Vagina (tissue), 2 donors: ENCODE results near the gene SELENOV. TPM values are rescaled to one million over a fixed set of nuclear protein-coding genes. Genes with fewer than 3 reads are reported as not detected.

Source experiments
- DNase-seq, 2 donors: peaks; one replicate each; pipeline ENCODE4 v3.0.0-alpha.2; 2017; ENCODE audit errors: extremely low spot score in 2 of 2
- H3K27ac ChIP-seq: fragments of 200-600 bp; sonication (generic); one replicate; pipeline ENCODE4 v1.5.1; 2019
- H3K27me3 ChIP-seq: fragments of 200-600 bp; sonication (generic); one replicate; pipeline ENCODE4 v1.5.1; 2019
- H3K36me3 ChIP-seq, 2 donors: fragments of 200-600 bp; sonication (generic); one replicate each; pipeline ENCODE4 v1.5.1; 2017 to 2019
- H3K4me1 ChIP-seq: fragments of 200-600 bp; sonication (generic); one replicate; pipeline ENCODE4 v1.5.1; 2019
- H3K4me3 ChIP-seq, 2 donors: fragments of 200-600 bp; sonication (generic); 1 replicate in 1 of 2; 2 replicates in 1 of 2; pipeline ENCODE4 v1.5.1; 2016 to 2019
- H3K9me3 ChIP-seq: fragments of 200-600 bp; sonication (generic); one replicate; pipeline ENCODE4 v1.5.1; 2019
- CTCF ChIP-seq, 3 experiments: fragments of 450-650 bp in 2 of 3; fragments of 200-600 bp in 1 of 3; sonication (generic) in 1 of 3; IDR thresholded peaks; one replicate each; pipeline ENCODE4 v1.5.1; 2017 to 2019; ENCODE audit warnings: antibody characterized with exemption in 3 of 3, mild to moderate bottlenecking in 2 of 3, moderate library complexity in 2 of 3
- POLR2A ChIP-seq, 2 donors: fragments of 450-650 bp; IDR thresholded peaks; one replicate each; pipeline ENCODE4 v1.6.1; 2017; ENCODE audit warnings: antibody characterized with exemption in 2 of 2, mild to moderate bottlenecking in 2 of 2, moderate library complexity in 2 of 2
- POLR2AphosphoS5 ChIP-seq, 2 donors: sonication (generic); formaldehyde crosslinking; IDR thresholded peaks; one replicate each; pipeline ENCODE4 v1.9.0; 2017; ENCODE audit warnings: antibody characterized with exemption in 2 of 2, mild to moderate bottlenecking in 2 of 2, low read depth in 1 of 2; ENCODE audit not compliant: insufficient read depth in 1 of 2
- intact Hi-C: fragments of 100-400 bp; cut with DNase I; formaldehyde crosslinking; loops from one replicate; pipeline ENCODE4 v1.15.1; 2023
- total RNA-seq: library from RNA; depleted of rRNA; stranded (reverse); fragments of >200 nt; gene quantifications from one replicate; pipeline ENCODE4 v1.2.3, GENCODE V29; 2016

Gene SELENOV
- total RNA-seq, 1 donor from 2014 or later: not detected

- Histone ChIP-seq H3K9me3 (no peaks in the 10 kb centered on the region), H3K4me1 (no peaks in the 10 kb centered on the region), H3K36me3 (peaks cover 4 to 95% of the 10 kb centered on the region in 2 donors), H3K27me3 (no peaks in the 10 kb centered on the region), H3K27ac (no peak overlapping the region), H3K4me3 (no peak overlapping the region)
- no peak for DNase-seq
- TF ChIP-seq CTCF (IDR thresholded peaks at IDR 0.05) (no peak), POLR2AphosphoS5 (IDR thresholded peaks at IDR 0.05; ENCODE audit: insufficient read depth in 1 of 2, low read depth in 1 of 2) (no peak), POLR2A (IDR thresholded peaks at IDR 0.05) (no peak)
- intact Hi-C loops: loop anchor here (10.0 kb wide), 1 partner anchor 346 kb away; the partner anchor contains the start of gene PAK4
Observed at GRCh38 chr19:39470724-39471339, 44.1 kb upstream of the SELENOV start.

GRCh38 chr19:39471756-39472536 lies 43.0 kb upstream of the SELENOV start:
- Histone ChIP-seq H3K4me3 (no peak overlapping the region), H3K36me3 (peaks cover 4 to 95% of the 10 kb centered on the region in 2 donors), H3K9me3 (no peaks in the 10 kb centered on the region), H3K4me1 (no peaks in the 10 kb centered on the region), H3K27me3 (no peaks in the 10 kb centered on the region), H3K27ac (no peak overlapping the region)
- DNase-seq: no peak
- intact Hi-C loops: loop anchor here (10.0 kb wide), 1 partner anchor 347 kb away; the partner anchor contains the start of gene PAK4
- TF ChIP-seq CTCF (IDR thresholded peaks at IDR 0.05): no peak
- TF ChIP-seq POLR2AphosphoS5 (IDR thresholded peaks at IDR 0.05; ENCODE audit: insufficient read depth in 1 of 2, low read depth in 1 of 2): no peak
- no peak for TF ChIP-seq POLR2A (IDR thresholded peaks at IDR 0.05)

GRCh38 chr19:39472746-39473442 lies 42.0 kb upstream of the SELENOV start:
- Histone ChIP-seq H3K4me3 (no peak overlapping the region), H3K4me1 (no peaks in the 10 kb centered on the region), H3K36me3 (peaks cover 4 to 89% of the 10 kb centered on the region in 2 donors), H3K27ac (no peak overlapping the region), H3K9me3 (no peaks in the 10 kb centered on the region), H3K27me3 (no peaks in the 10 kb centered on the region)
- TF ChIP-seq POLR2AphosphoS5 (IDR thresholded peaks at IDR 0.05; ENCODE audit: insufficient read depth in 1 of 2, low read depth in 1 of 2): no peak
- no peak for TF ChIP-seq CTCF (IDR thresholded peaks at IDR 0.05)
- no peak for TF ChIP-seq POLR2A (IDR thresholded peaks at IDR 0.05)
- intact Hi-C loops: loop anchor here (10.0 kb wide), 1 partner anchor 348 kb away; the partner anchor contains the start of gene PAK4
- DNase-seq: no peak

- Histone ChIP-seq H3K9me3 (no peaks in the 10 kb centered on the region), H3K27me3 (no peaks in the 10 kb centered on the region), H3K4me1 (no peaks in the 10 kb centered on the region), H3K36me3 (peaks cover 4 to 83% of the 10 kb centered on the region in 2 donors), H3K27ac (no peak overlapping the region), H3K4me3 (no peak overlapping the region)
- no peak for DNase-seq
- intact Hi-C loops: loop anchor here (10.0 kb wide), 1 partner anchor 349 kb away; the partner anchor contains the start of gene PAK4
- TF ChIP-seq POLR2AphosphoS5 (IDR thresholded peaks at IDR 0.05; ENCODE audit: insufficient read depth in 1 of 2, low read depth in 1 of 2) (no peak), POLR2A (IDR thresholded peaks at IDR 0.05) (no peak), CTCF (IDR thresholded peaks at IDR 0.05) (no peak)
Observed at GRCh38 chr19:39473443-39473960, 41.4 kb upstream of the SELENOV start.
